Measurements from ENCODE around the gene OR2M3. TPM values are rescaled to one million over a fixed set of nuclear protein-coding genes. Genes with fewer than 3 reads are reported as not detected.
"Not testable (repeated sequence)": the region's sequence is repeated elsewhere in the genome, so short reads cannot be mapped to it uniquely, and the experiment has no call there.

OR2M3 gene
- total RNA-seq, 4 donors from 2014 or later, result not detected

- WGBS, 2 donors (ENCODE audit: low coverage in 1 of 2), result 88 to 98% methylated on average over 7 to 8 of the region's 9 CpGs
- Histone ChIP-seq H3K27me3 (peaks cover 7% of the 10 kb centered on the region), H3K4me1 (no peaks in the 10 kb centered on the region)
Measured at GRCh38 chr1:248239478-248239877, 42.4 kb downstream of the OR2M3 start.

DNA sequence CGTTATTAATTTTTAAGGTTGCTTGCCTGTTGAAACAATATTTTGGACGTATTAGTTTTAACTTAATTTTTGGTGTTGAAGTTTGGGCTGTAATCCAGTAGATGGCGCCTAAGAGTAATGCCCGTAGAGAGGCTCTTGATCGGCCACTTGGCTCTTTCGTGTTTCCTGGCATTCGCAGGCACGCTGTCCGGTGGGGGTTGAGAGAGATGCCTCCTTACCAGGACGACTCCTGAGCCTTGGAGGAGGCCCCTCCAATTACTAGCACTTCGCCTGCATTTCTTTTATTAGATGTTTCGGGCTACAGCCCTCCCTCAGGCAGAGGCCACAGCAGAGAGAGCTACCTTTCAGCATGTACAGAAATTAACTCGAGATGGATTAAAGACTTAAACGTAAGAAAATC, 46.1 kb downstream of the OR2M3 start:
- no peak for TF ChIP-seq POLR2A (IDR thresholded peaks at IDR 0.05)
- TF ChIP-seq, protein P1, sequence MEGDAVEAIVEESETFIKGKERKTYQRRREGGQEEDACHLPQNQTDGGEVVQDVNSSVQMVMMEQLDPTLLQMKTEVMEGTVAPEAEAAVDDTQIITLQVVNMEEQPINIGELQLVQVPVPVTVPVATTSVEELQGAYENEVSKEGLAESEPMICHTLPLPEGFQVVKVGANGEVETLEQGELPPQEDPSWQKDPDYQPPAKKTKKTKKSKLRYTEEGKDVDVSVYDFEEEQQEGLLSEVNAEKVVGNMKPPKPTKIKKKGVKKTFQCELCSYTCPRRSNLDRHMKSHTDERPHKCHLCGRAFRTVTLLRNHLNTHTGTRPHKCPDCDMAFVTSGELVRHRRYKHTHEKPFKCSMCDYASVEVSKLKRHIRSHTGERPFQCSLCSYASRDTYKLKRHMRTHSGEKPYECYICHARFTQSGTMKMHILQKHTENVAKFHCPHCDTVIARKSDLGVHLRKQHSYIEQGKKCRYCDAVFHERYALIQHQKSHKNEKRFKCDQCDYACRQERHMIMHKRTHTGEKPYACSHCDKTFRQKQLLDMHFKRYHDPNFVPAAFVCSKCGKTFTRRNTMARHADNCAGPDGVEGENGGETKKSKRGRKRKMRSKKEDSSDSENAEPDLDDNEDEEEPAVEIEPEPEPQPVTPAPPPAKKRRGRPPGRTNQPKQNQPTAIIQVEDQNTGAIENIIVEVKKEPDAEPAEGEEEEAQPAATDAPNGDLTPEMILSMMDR (IDR thresholded peaks at IDR 0.05), result peak in 2 of 4 experiments; percentile 10 to 43
- no peak overlapping the region for H3K4me3 ChIP-seq
- ATAC-seq, result no peak
- H3K27me3 ChIP-seq, result peaks cover 7% of the 10 kb centered on the region
- H3K9me3 ChIP-seq, result no peaks in the 10 kb centered on the region
- no peaks in the 10 kb centered on the region for H3K36me3 ChIP-seq
- 1 to 10% methylated on average over 12 to 14 of the region's 14 CpGs for WGBS, 2 donors (ENCODE audit: low coverage in 1 of 2)
- H3K27ac ChIP-seq, result no peak overlapping the region
- no peaks in the 10 kb centered on the region for H3K4me1 ChIP-seq

More at GRCh38 chr1:248239478-248239877, 42.4 kb downstream of the OR2M3 start:
- no peak overlapping the region for H3K27ac ChIP-seq
- TF ChIP-seq POLR2AphosphoS5 (IDR thresholded peaks at IDR 0.05), result no peak
- TF ChIP-seq EP300 (IDR thresholded peaks at IDR 0.05), result no peak
- no peaks in the 10 kb centered on the region for H3K9me3 ChIP-seq
- ATAC-seq, result no peak
- no peaks in the 10 kb centered on the region for H3K36me3 ChIP-seq
- H3K4me3 ChIP-seq, result no peak overlapping the region

GRCh38 chr1:248259309-248259708, 62.2 kb downstream of the OR2M3 start:
- ATAC-seq, result not testable (repeated sequence)
- whole genome bisulfite sequencing, 2 donors (ENCODE audit: low coverage in 1 of 2), result 67 to 78% methylated on average over 1 of the region's 1 CpG
- H3K9me3 ChIP-seq, result peaks cover 0 to 19% (median 0%) of the 10 kb centered on the region in 3 donors

More at GRCh38 chr1:248259309-248259708, 62.2 kb downstream of the OR2M3 start:
- not testable (repeated sequence) for H3K36me3 ChIP-seq, H3K27me3 ChIP-seq, H3K4me1 ChIP-seq, H3K4me3 ChIP-seq, H3K27ac ChIP-seq

Other genes starting within 250 kb of the OR2M3 start
- gene OR2L8, start 248.4 kb upstream of the OR2M3 start, total RNA-seq, result not detected
- not detected for gene OR2AK2, start 232.0 kb upstream of the OR2M3 start, total RNA-seq
- not detected for gene OR2L5, start 183.6 kb upstream of the OR2M3 start, total RNA-seq
- gene OR2L2, start 167.2 kb upstream of the OR2M3 start, total RNA-seq, result not detected
- gene OR2L3, start 150.4 kb upstream of the OR2M3 start, total RNA-seq, result not detected
- gene OR2L13, start 102.1 kb upstream of the OR2M3 start, total RNA-seq, result not detected
- gene OR2M5, start 52.1 kb upstream of the OR2M3 start, total RNA-seq, result not detected
- gene OR2M2, start 22.4 kb upstream of the OR2M3 start, total RNA-seq, result not detected
- under 1 TPM in 2 of 4 donors, not detected in 2; 0.05 to 0.50 TPM for gene OR2M4, start 34.2 kb downstream of the OR2M3 start, total RNA-seq
- not detected for gene OR2T33, start 80.7 kb downstream of the OR2M3 start, total RNA-seq
- gene OR2T12, start 106.2 kb downstream of the OR2M3 start, total RNA-seq, result not detected
- not detected for gene OR2M7, start 127.3 kb downstream of the OR2M3 start, total RNA-seq
- not detected for gene OR14C36, start 151.5 kb downstream of the OR2M3 start, total RNA-seq
- not detected for gene OR2T4, start 164.4 kb downstream of the OR2M3 start, total RNA-seq
- gene OR2T6, start 178.5 kb downstream of the OR2M3 start, total RNA-seq, result under 1 TPM in 1 of 4 donors, not detected in 3; 0.04 TPM
- not detected for gene OR2T1, start 205.8 kb downstream of the OR2M3 start, total RNA-seq
- gene OR2T2, start 248.4 kb downstream of the OR2M3 start, total RNA-seq, result not detected